ENCODE data around the gene ANP32A. TPM values are rescaled to one million over a fixed set of nuclear protein-coding genes. Genes with fewer than 3 reads are reported as not detected.
"Not testable (repeated sequence)": the region's sequence is repeated elsewhere in the genome, so short reads cannot be mapped to it uniquely, and the experiment has no call there.

The ANP32A gene
- total and polyA plus RNA-seq, 8 donors, result 34.4 to 112 (median 68.7) TPM

DNA sequence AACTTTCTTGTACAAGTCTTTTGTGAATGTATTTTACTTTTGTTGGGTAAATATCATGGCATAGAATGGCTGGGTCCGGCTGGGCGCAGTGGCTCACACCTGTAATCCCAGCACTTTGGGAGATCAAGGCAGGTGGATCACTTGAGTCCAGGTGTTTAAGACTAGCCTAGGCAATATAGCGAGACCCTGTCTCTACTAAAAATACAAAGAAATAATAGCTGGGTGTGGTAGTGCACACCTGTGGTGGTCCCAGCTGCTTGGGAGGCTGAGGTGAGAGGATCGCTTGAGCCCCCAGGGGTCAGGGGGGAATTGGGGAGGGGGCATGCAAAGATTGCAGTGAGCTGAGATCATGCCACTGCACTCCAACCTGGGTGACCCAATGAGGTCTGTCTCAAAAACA is 52.9 kb downstream of the ANP32A start:
- no peak for TF ChIP-seq EP300 (IDR thresholded peaks at IDR 0.05)
- no peak for TF ChIP-seq POLR2A (IDR thresholded peaks at IDR 0.05)
- TF ChIP-seq, protein P1, sequence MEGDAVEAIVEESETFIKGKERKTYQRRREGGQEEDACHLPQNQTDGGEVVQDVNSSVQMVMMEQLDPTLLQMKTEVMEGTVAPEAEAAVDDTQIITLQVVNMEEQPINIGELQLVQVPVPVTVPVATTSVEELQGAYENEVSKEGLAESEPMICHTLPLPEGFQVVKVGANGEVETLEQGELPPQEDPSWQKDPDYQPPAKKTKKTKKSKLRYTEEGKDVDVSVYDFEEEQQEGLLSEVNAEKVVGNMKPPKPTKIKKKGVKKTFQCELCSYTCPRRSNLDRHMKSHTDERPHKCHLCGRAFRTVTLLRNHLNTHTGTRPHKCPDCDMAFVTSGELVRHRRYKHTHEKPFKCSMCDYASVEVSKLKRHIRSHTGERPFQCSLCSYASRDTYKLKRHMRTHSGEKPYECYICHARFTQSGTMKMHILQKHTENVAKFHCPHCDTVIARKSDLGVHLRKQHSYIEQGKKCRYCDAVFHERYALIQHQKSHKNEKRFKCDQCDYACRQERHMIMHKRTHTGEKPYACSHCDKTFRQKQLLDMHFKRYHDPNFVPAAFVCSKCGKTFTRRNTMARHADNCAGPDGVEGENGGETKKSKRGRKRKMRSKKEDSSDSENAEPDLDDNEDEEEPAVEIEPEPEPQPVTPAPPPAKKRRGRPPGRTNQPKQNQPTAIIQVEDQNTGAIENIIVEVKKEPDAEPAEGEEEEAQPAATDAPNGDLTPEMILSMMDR (IDR thresholded peaks at IDR 0.05), result no peak
- TF ChIP-seq POLR2AphosphoS5 (IDR thresholded peaks at IDR 0.05), result no peak
- intact Hi-C loops (cut with DNase I; ENCODE audit: low total_unique reads), result no loop called here
- 59 to 77% (median 68%) methylated on average over 4 of the region's 4 CpGs for WGBS, 5 donors
- no peaks in the 10 kb centered on the region for H3K4me1 ChIP-seq
- H3K9me3 ChIP-seq, result no peaks in the 10 kb centered on the region
- H3K36me3 ChIP-seq, result no peaks in the 10 kb centered on the region
- no peak overlapping the region for H3K27ac ChIP-seq
- no peak for DNase-seq
- H3K4me3 ChIP-seq, result no peak overlapping the region
- no peaks in the 10 kb centered on the region for H3K27me3 ChIP-seq

DNA sequence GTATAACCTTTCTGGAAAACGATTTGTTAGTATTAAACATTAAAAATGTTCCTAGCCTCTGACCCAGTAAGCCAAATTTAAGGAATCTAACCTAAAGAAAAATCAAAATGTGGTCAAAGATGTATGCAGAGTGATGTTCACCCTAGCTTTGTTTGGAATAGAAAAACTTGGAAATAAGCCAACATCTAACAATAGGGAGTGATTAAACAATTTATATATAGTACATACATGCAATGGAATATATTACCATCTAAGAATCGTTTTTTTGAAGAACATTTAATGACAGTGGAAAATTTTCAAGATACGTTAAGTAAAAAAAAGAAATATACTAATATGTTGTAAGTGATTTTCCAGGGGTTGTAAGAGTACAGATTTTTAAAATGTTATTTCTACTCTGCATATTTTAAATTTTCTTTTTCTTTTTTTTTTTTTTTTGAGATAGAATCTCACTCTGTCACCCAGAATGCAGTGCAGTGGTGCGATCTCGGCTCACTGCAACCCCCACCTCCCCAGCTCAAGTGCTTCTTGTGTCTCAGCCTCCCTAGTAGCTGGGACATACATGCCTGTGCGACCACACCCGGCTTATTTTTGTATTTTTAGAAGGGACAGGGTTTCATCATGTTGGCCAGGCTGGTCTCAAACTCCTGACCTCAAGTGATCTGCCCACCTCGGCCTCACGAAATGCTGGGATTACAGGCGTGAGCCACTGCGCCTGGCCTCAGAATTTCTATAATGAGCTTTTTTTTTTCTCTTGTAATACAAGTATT is 54.9 kb downstream of the ANP32A start:
- WGBS, 5 donors, result 72 to 76% (median 74%) methylated on average over 11 of the region's 11 CpGs
- H3K4me1 ChIP-seq, result no peaks in the 10 kb centered on the region
- no peak overlapping the region for H3K4me3 ChIP-seq
- H3K27me3 ChIP-seq, result no peaks in the 10 kb centered on the region
- no peak overlapping the region for H3K27ac ChIP-seq
- TF ChIP-seq POLR2AphosphoS5 (IDR thresholded peaks at IDR 0.05) (no peak), EP300 (IDR thresholded peaks at IDR 0.05) (no peak), POLR2A (IDR thresholded peaks at IDR 0.05) (no peak)
- TF ChIP-seq, protein P1 (IDR thresholded peaks at IDR 0.05), result no peak
- intact Hi-C loops (cut with DNase I; ENCODE audit: low total_unique reads), result no loop called here
- no peaks in the 10 kb centered on the region for H3K36me3 ChIP-seq
- no peaks in the 10 kb centered on the region for H3K9me3 ChIP-seq
- DNase-seq, result no peak

DNA sequence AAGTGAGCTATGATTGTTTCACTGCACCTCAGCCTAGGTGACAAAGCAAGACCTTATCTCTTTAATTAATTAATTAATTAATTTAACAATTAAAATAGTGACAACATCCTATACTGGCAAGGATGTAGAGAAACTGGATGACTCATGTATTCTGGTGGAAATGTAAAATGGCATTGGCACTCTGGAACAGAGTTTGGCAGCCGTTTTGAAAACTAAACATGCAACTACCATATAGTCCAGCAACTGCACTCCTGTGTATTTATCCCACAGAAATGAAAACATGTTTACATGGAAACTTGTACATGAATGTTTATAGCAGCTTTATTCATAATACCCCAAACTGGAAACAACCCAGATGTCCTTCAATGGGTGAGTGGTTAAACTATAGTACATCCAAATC is 56.6 kb downstream of the ANP32A start:
- intact Hi-C loops (cut with DNase I; ENCODE audit: low total_unique reads), result no loop called here
- TF ChIP-seq, protein P1 (IDR thresholded peaks at IDR 0.05), result no peak
- no peak for TF ChIP-seq EP300 (IDR thresholded peaks at IDR 0.05)
- no peak for TF ChIP-seq POLR2A (IDR thresholded peaks at IDR 0.05)
- no peak for TF ChIP-seq POLR2AphosphoS5 (IDR thresholded peaks at IDR 0.05)
- 43 to 69% (median 47%) methylated on average over 1 of the region's 1 CpG for WGBS, 5 donors

DNA sequence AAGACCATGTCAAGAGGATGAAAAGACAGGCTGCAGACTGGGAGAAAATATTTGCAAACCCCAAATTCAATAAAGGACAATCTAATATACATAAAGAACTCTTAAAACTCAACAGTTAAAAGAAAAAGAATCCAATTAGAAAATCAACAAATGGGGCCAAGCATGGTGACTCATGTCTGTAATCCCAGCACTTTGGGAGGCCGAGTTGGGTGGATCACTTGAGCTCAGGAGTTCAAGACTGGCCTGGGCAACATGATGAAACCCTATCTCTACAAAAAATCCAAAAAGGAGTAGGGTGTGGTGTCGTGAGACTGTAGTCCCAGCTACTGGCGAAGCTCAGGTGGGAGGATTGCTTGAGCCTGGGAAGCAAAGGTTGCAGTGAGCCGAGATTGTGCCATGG is 57.6 kb downstream of the ANP32A start:
- no peak overlapping the region for H3K4me3 ChIP-seq
- no peak for DNase-seq
- H3K27ac ChIP-seq, result no peak overlapping the region
- no peaks in the 10 kb centered on the region for H3K4me1 ChIP-seq
- no peaks in the 10 kb centered on the region for H3K36me3 ChIP-seq
- no peaks in the 10 kb centered on the region for H3K9me3 ChIP-seq
- intact Hi-C loops (cut with DNase I; ENCODE audit: low total_unique reads), result no loop called here
- 67 to 80% (median 71%) methylated on average over 4 of the region's 4 CpGs for WGBS, 5 donors
- no peak for TF ChIP-seq POLR2A (IDR thresholded peaks at IDR 0.05)
- no peak for TF ChIP-seq EP300 (IDR thresholded peaks at IDR 0.05)
- TF ChIP-seq, protein P1 (IDR thresholded peaks at IDR 0.05), result no peak
- no peak for TF ChIP-seq POLR2AphosphoS5 (IDR thresholded peaks at IDR 0.05)
- H3K27me3 ChIP-seq, result no peaks in the 10 kb centered on the region

More for the DNA sequence above, 56.6 kb downstream of the ANP32A start:
- Histone ChIP-seq H3K27me3 (no peaks in the 10 kb centered on the region), H3K4me3 (no peak overlapping the region), H3K9me3 (no peaks in the 10 kb centered on the region), H3K27ac (no peak overlapping the region), H3K36me3 (no peaks in the 10 kb centered on the region), H3K4me1 (no peaks in the 10 kb centered on the region)
- no peak for DNase-seq

DNA sequence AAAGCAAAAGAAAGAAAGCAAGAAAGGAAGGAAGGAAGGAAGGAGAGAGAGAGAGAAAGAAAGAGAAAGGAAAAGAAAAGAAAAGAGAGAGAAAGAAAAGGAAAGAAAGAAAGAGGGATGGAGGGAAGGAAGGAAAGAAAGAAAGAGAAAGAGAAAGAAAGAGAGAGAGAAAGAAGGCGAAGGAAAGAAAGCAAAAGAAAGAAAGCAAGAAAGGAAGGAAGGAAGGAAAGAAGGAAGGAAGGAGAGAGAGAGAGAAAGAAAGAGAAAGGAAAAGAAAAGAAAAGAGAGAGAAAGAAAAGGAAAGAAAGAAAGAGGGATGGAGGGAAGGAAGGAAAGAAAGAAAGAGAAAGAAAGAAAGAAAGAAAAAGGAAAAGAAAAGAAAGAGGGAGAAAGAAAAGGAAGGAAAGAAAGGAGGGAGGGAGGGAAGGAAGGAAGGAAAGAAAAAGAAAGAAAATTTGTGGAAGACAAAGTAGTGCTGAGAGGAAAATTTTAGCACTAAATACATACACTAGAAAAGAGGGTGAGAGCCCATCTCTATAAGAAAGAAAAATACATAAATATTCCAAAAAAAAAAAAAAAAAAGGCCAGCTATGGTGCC is 60.6 kb downstream of the ANP32A start:
- DNase-seq; intact Hi-C loops (cut with DNase I; ENCODE audit: low total_unique reads); H3K36me3 ChIP-seq; H3K4me3 ChIP-seq; H3K4me1 ChIP-seq; H3K27ac ChIP-seq; H3K9me3 ChIP-seq; H3K27me3 ChIP-seq: not testable (repeated sequence)
- WGBS, 5 donors, result 93 to 98% (median 95%) methylated on average over 1 of the region's 1 CpG
